Measurements from ENCODE around the gene KRTAP10-12. TPM values are rescaled to one million over a fixed set of nuclear protein-coding genes. Genes with fewer than 3 reads are reported as not detected.

KRTAP10-12 gene
- total and polyA plus RNA-seq, 10 donors = not detected

DNA sequence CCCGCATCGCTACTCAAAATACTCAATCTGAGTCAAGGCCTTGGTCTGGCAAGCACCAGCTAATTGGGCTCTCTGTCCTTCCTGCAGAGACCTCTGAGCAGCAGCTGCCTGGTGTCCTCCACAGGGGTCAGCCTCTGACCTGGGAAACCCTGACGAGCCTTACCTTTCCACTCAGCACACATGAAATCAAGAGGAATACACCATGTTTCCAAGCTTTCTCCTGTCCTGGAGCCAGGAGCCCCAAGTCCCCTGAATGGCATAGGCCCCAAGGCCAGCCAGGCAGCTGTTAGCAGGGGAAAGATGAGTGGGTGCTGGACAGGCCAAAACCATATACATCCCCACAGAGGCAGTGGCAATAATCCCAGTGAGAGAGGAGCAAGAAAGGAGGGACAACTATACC, 41.6 kb downstream of the KRTAP10-12 start:
- Histone ChIP-seq H3K4me3 (no peak overlapping the region), H3K36me3 (no peaks in the 10 kb centered on the region), H3K27ac (no peak overlapping the region), H3K9me3 (peaks cover 3 to 51% (median 38%) of the 10 kb centered on the region in 8 donors), H3K4me1 (no peaks in the 10 kb centered on the region), H3K27me3 (replicated peaks in 1 of 7) (peaks cover 0 to 13% (median 0%) of the 10 kb centered on the region in 7 donors)
- DNase-seq = no peak
- no peak for TF ChIP-seq POLR2A (IDR thresholded peaks at IDR 0.05)
- TF ChIP-seq, protein P1, sequence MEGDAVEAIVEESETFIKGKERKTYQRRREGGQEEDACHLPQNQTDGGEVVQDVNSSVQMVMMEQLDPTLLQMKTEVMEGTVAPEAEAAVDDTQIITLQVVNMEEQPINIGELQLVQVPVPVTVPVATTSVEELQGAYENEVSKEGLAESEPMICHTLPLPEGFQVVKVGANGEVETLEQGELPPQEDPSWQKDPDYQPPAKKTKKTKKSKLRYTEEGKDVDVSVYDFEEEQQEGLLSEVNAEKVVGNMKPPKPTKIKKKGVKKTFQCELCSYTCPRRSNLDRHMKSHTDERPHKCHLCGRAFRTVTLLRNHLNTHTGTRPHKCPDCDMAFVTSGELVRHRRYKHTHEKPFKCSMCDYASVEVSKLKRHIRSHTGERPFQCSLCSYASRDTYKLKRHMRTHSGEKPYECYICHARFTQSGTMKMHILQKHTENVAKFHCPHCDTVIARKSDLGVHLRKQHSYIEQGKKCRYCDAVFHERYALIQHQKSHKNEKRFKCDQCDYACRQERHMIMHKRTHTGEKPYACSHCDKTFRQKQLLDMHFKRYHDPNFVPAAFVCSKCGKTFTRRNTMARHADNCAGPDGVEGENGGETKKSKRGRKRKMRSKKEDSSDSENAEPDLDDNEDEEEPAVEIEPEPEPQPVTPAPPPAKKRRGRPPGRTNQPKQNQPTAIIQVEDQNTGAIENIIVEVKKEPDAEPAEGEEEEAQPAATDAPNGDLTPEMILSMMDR (IDR thresholded peaks at IDR 0.05 in 8 of 11, conservative IDR thresholded peaks at IDR 0.05 in 3 of 11) = no peak
- TF ChIP-seq POLR2AphosphoS5 (IDR thresholded peaks at IDR 0.05) = no peak
- intact Hi-C loops (cut with DNase I; ENCODE audit: low total_unique reads) = no loop called here
- WGBS, 5 donors = 75 to 100% (median 95%) methylated on average over 3 of the region's 3 CpGs

DNA sequence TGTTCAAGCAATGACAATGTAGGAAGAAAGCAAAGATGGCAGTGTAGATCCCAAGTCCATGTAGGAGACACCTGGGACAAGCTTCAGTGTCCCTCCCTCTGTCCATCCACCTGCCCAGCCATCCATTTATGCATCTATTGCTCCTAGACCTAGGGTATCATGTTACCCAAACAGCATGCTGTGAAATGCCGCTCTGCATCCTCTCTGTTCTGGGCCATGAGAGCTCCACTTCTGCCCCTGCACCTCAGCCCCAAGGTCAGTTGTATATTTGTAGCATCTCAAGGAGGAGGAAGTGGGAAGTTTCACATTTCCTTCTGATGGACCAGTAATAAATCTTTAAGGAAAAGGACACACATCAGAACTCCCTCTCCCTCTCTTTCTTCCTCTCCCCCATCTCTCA, 42.3 kb downstream of the KRTAP10-12 start:
- no peak overlapping the region for H3K27ac ChIP-seq
- H3K4me3 ChIP-seq = no peak overlapping the region
- DNase-seq = no peak
- 92 to 100% (median 100%) methylated on average over 1 of the region's 1 CpG for WGBS, 5 donors
- H3K9me3 ChIP-seq = peaks cover 3 to 51% (median 38%) of the 10 kb centered on the region in 8 donors
- no peaks in the 10 kb centered on the region for H3K36me3 ChIP-seq
- H3K4me1 ChIP-seq = no peaks in the 10 kb centered on the region
- no peak for TF ChIP-seq POLR2AphosphoS5 (IDR thresholded peaks at IDR 0.05)
- TF ChIP-seq, protein P1 (IDR thresholded peaks at IDR 0.05 in 8 of 11, conservative IDR thresholded peaks at IDR 0.05 in 3 of 11) = no peak
- TF ChIP-seq POLR2A (IDR thresholded peaks at IDR 0.05) = no peak
- intact Hi-C loops (cut with DNase I; ENCODE audit: low total_unique reads) = no loop called here
- peaks cover 0 to 6% (median 0%) of the 10 kb centered on the region in 7 donors for H3K27me3 ChIP-seq (replicated peaks in 1 of 7)

DNA sequence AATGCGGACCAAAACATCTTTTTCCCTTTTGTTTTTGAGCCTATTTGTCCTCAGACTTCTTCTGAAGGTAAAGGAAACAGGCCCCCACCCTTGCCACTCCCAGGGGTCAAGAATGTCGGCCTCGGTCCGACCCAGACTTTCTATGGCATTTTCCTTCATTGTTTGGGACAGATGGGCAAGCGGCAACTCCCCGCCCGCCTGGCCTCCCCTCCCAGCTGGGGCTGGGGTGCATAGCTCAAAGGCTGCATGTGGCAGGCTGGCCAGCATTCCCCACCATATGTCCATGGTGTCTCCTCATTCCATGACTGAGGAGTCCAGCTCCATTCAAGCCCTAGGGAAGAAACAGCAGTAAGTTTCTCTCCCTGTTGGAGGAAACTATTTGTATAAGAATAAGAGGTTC, 43.8 kb downstream of the KRTAP10-12 start:
- Histone ChIP-seq H3K27me3 (replicated peaks in 1 of 7) (no peaks in the 10 kb centered on the region), H3K36me3 (no peaks in the 10 kb centered on the region), H3K4me3 (no peak overlapping the region), H3K27ac (no peak overlapping the region), H3K9me3 (peaks cover 3 to 50% (median 38%) of the 10 kb centered on the region in 8 donors), H3K4me1 (no peaks in the 10 kb centered on the region)
- DNase-seq = no peak
- intact Hi-C loops (cut with DNase I; ENCODE audit: low total_unique reads) = loop anchor here (5.0 kb wide), 1 partner anchor 228 kb away; no protein-coding TSS in a partner anchor
- no peak for TF ChIP-seq POLR2AphosphoS5 (IDR thresholded peaks at IDR 0.05)
- TF ChIP-seq, protein P1 (IDR thresholded peaks at IDR 0.05 in 8 of 11, conservative IDR thresholded peaks at IDR 0.05 in 3 of 11) = no peak
- TF ChIP-seq POLR2A (IDR thresholded peaks at IDR 0.05) = no peak
- 78 to 89% (median 83%) methylated on average over 7 of the region's 7 CpGs for WGBS, 5 donors

DNA sequence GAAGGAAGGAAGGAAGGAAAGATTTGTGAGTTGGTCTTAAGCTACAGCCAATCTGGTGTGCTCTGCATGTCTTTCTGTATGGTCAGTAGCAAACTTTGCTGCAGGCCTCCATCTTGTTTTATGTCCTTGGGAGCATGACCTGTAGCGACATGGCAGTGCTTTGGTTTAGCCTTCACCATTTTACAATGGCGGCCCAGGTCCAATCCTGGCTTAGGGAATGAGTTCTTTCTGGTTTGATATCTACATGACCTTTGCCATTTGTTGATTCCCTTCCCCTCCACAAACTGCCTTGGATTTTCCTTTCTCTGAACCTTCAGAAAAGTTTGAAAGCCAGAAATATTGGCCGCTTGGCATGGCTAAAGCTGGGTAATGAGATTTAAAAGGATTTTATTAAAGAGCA, 44.9 kb downstream of the KRTAP10-12 start:
- no peak for DNase-seq
- H3K27ac ChIP-seq = no peak overlapping the region
- H3K9me3 ChIP-seq = peaks cover 3 to 38% (median 27%) of the 10 kb centered on the region in 8 donors
- no peaks in the 10 kb centered on the region for H3K4me1 ChIP-seq
- intact Hi-C loops (cut with DNase I; ENCODE audit: low total_unique reads) = loop anchor here (5.0 kb wide), 1 partner anchor 230 kb away; no protein-coding TSS in a partner anchor
- WGBS, 5 donors = 95 to 99% (median 97%) methylated on average over 3 of the region's 3 CpGs
- no peak overlapping the region for H3K4me3 ChIP-seq
- H3K27me3 ChIP-seq (replicated peaks in 1 of 7) = no peaks in the 10 kb centered on the region
- no peak for TF ChIP-seq POLR2AphosphoS5 (IDR thresholded peaks at IDR 0.05)
- TF ChIP-seq, protein P1 (IDR thresholded peaks at IDR 0.05 in 8 of 11, conservative IDR thresholded peaks at IDR 0.05 in 3 of 11) = no peak
- TF ChIP-seq POLR2A (IDR thresholded peaks at IDR 0.05) = no peak
- no peaks in the 10 kb centered on the region for H3K36me3 ChIP-seq

Measured in spleen (tissue), 11 donors.